MM.1S (cell line): ENCODE measurements around the gene RSPH3.

ENCODE experiments used
- EZH2 ChIP-seq: fragments of 300-600 bp; sonication (generic); optimal IDR thresholded peaks from 2 replicates; pipeline ENCODE3; 2017; ENCODE audit warnings: low read depth, mild to moderate bottlenecking, antibody characterized with exemption, low read length, mixed read lengths
- EZH2phosphoT487 ChIP-seq: fragments of 300-600 bp; sonication (generic); IDR thresholded peaks from 2 replicates; pipeline ENCODE4 v1.6.1; 2018; ENCODE audit warnings: antibody characterized with exemption, low read length
- TF ChIP-seq, protein P1 (sequence below): fragments of 300-600 bp; sonication (generic); IDR thresholded peaks from 2 replicates; pipeline ENCODE4 v1.5.1; 2016; ENCODE audit warnings: antibody characterized with exemption, low read length, mixed read lengths

DNA sequence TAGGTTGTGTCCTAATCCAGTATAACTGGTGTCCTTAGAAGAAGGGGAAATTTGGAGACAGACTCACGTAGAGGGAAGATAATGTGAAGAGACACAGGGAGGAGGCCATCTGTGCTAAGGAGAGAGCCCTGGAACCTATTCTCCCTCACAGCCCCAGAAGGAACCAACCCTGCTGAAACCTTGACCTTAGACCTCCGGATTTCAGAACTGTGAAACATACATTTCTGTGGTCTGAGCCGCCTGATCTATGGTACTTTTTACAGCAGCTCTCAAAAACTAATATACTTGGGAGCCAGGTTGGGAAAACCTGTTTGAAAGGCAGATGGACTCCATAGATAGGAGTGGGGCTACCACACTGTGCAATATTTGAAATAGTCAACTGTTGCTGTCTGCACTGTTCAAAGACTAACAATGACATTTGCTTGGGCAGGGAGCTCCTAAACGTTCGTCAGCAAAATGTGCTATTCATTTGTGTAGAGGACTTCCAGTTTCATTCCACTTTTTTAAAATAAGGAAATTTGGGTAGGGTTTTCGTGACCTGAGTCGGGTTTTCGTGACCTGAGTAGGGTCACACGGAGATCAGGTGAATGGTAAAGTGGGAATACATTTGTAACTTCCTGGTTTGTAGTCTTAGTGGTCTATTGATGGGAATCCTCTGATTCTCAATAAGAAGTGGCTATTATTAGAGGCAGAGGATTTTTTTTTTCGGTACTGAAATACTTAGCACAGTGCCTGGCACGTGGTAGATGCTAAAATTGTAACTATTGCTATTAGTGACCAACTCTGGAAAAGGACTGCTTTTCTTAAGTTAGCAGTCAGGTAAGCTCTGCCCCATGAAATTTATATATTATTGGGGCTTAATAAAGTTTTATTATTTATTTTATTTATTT is 33.4 kb upstream of the RSPH3 start:
- TF ChIP-seq EZH2: no peak
- TF ChIP-seq, protein P1, sequence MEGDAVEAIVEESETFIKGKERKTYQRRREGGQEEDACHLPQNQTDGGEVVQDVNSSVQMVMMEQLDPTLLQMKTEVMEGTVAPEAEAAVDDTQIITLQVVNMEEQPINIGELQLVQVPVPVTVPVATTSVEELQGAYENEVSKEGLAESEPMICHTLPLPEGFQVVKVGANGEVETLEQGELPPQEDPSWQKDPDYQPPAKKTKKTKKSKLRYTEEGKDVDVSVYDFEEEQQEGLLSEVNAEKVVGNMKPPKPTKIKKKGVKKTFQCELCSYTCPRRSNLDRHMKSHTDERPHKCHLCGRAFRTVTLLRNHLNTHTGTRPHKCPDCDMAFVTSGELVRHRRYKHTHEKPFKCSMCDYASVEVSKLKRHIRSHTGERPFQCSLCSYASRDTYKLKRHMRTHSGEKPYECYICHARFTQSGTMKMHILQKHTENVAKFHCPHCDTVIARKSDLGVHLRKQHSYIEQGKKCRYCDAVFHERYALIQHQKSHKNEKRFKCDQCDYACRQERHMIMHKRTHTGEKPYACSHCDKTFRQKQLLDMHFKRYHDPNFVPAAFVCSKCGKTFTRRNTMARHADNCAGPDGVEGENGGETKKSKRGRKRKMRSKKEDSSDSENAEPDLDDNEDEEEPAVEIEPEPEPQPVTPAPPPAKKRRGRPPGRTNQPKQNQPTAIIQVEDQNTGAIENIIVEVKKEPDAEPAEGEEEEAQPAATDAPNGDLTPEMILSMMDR: no peak
- TF ChIP-seq EZH2phosphoT487: no peak
